Measurements from ENCODE around the gene GALM. TPM values are rescaled to one million over a fixed set of nuclear protein-coding genes. Genes with fewer than 3 reads are reported as not detected.

Gene GALM
- total RNA-seq, 1 experiment from 2014 or later = 10.0 TPM

DNA sequence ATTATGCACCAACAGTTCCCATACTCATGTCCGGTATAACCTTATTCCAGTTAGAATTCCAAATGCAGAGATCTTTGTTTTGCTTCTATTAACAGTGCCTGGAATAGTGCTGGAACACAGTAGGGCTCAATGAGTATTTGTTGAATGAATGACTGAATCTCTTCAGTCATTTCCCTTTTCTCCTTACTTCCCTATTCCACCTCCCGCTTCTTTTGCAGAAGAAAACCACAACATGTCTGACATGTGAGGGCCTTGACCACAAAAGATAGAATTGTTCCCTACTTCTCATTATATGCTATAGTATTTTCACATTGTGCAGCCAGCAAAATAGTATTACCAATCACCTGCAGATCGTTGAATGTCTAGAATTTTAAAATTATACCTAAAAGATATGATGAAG, 43.7 kb upstream of the GALM start:
- Histone ChIP-seq H3K14ac (ENCODE audit: insufficient read depth, low read length) (no peak overlapping the region), H3K79me2 (ENCODE audit: insufficient read depth, low read length) (no peaks in the 10 kb centered on the region), H2AK5ac (ENCODE audit: insufficient read length, low read length) (no peak overlapping the region), H2BK12ac (ENCODE audit: insufficient read length, low read depth, low read length) (no peak overlapping the region), H2BK5ac (ENCODE audit: insufficient read length, low read length) (no peak overlapping the region), H3K23me2 (ENCODE audit: insufficient read length, low read depth, low read length, poor library complexity, severe bottlenecking) (no peaks in the 10 kb centered on the region), H3T11ph (ENCODE audit: low read length) (no peak overlapping the region), H3K9ac (ENCODE audit: extremely low read depth, insufficient read length, low read length) (no peak overlapping the region), H4K8ac (replicated peaks; ENCODE audit: insufficient read length, low read depth, low read length) (no peak overlapping the region), H3K4ac (ENCODE audit: low read depth, low read length) (no peak overlapping the region), H3K4me2 (ENCODE audit: insufficient read depth, insufficient read length, low read length) (no peak overlapping the region), H3K18ac (ENCODE audit: insufficient read length, low read depth, low read length) (no peak overlapping the region), H4K20me1 (ENCODE audit: control insufficient read depth, insufficient read depth, insufficient read length) (no peaks in the 10 kb centered on the region), H2BK15ac (ENCODE audit: low read depth, low read length) (no peak overlapping the region), H2BK120ac (ENCODE audit: low read depth, low read length, poor library complexity, severe bottlenecking) (no peak overlapping the region), H3K9me3 (ENCODE audit: control insufficient read depth, low read depth, low read length) (no peaks in the 10 kb centered on the region), H4K5ac (ENCODE audit: insufficient read length, low read depth, low read length) (no peak overlapping the region), H4K91ac (ENCODE audit: insufficient read length, low read depth, low read length) (no peak overlapping the region), H3K56ac (ENCODE audit: insufficient read length, low read depth, low read length) (no peak overlapping the region), H2BK20ac (ENCODE audit: low read depth, low read length, poor library complexity, severe bottlenecking) (no peak overlapping the region), H3K23ac (ENCODE audit: insufficient read length, low read depth, low read length) (no peak overlapping the region), H2AFZ (ENCODE audit: low read length) (no peak overlapping the region), H3K27ac (ENCODE audit: insufficient read length, low read depth, low read length) (no peak overlapping the region), H3K4me1 (ENCODE audit: insufficient read depth, low read length) (no peaks in the 10 kb centered on the region), H3K27me3 (ENCODE audit: insufficient read depth, low read length) (no peaks in the 10 kb centered on the region), H3K79me1 (ENCODE audit: insufficient read depth, low read depth, low read length, poor library complexity, severe bottlenecking) (no peaks in the 10 kb centered on the region)
- Mint-ChIP-seq H3K27ac (no peak overlapping the region), H3K9me3 (no peaks in the 10 kb centered on the region), H3K4me3 (no peak overlapping the region), H3K27me3 (ENCODE audit: low read depth) (no peaks in the 10 kb centered on the region), H3K4me1 (peaks cover 8 to 13% of the 10 kb centered on the region in 2 experiments), H3K36me3 (ENCODE audit: insufficient read depth in 1 of 3, low read depth in 3 of 3) (no peaks in the 10 kb centered on the region)
- WGBS (ENCODE audit: extremely low coverage, insufficient read length, low lambda C conversion rate) = no CpG with 5 or more reads among the region's 3 CpGs
- TF ChIP-seq, protein P1, sequence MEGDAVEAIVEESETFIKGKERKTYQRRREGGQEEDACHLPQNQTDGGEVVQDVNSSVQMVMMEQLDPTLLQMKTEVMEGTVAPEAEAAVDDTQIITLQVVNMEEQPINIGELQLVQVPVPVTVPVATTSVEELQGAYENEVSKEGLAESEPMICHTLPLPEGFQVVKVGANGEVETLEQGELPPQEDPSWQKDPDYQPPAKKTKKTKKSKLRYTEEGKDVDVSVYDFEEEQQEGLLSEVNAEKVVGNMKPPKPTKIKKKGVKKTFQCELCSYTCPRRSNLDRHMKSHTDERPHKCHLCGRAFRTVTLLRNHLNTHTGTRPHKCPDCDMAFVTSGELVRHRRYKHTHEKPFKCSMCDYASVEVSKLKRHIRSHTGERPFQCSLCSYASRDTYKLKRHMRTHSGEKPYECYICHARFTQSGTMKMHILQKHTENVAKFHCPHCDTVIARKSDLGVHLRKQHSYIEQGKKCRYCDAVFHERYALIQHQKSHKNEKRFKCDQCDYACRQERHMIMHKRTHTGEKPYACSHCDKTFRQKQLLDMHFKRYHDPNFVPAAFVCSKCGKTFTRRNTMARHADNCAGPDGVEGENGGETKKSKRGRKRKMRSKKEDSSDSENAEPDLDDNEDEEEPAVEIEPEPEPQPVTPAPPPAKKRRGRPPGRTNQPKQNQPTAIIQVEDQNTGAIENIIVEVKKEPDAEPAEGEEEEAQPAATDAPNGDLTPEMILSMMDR (conservative IDR thresholded peaks at IDR 0.05) = no peak
- no peak for DNase-seq

Measured in H9 (cell line).